ENCODE results near the gene FAM204A.

DNA sequence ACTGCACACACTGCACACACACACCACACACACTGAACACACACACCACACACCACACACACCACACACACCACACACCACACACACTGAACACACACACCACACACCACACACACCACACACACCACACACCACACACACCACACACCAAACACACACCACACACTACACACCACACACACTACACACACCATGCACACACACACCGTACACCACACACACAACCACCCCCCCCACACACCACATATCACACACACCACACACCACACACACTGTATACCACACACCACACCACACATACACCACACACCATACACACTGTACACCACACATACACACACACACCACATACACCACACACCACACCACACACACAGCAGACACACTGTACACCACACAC lies 59.5 kb downstream of the FAM204A start:
- TF ChIP-seq CTCF (IDR thresholded peaks at IDR 0.05), result no peak
- TF ChIP-seq POLR2AphosphoS5 (IDR thresholded peaks at IDR 0.05), result no peak
